Mesodermal cell (in vitro differentiated cells): Measurements from ENCODE around the gene STYXL2.

Source experiments
- H3K27ac ChIP-seq: 2 replicates; pipeline ENCODE4 v1.7.0; 2013; ENCODE audit warnings: mild to moderate bottlenecking, low read depth, low read length, moderate library complexity; ENCODE audit not compliant: severe bottlenecking
- H3K36me3 ChIP-seq: 2 replicates; pipeline ENCODE4 v1.7.1; 2013; ENCODE audit warnings: mild to moderate bottlenecking, low read length, moderate library complexity; ENCODE audit not compliant: control insufficient read depth, insufficient read depth
- H3K4me1 ChIP-seq: one replicate; pipeline ENCODE4 v1.7.1; 2013; ENCODE audit warnings: mild to moderate bottlenecking, low read length; ENCODE audit not compliant: insufficient read depth, control insufficient read depth, poor library complexity, severe bottlenecking
- H3K4me3 ChIP-seq: 2 replicates; pipeline ENCODE4 v1.7.0; 2013; ENCODE audit warnings: low read length, control low read depth, mild to moderate bottlenecking; ENCODE audit not compliant: insufficient read depth, poor library complexity, severe bottlenecking; ENCODE audit errors: extremely low read depth
- H3K9me3 ChIP-seq: 2 replicates; pipeline ENCODE4 v1.7.1; 2013; ENCODE audit warnings: mild to moderate bottlenecking, low read length, moderate library complexity; ENCODE audit not compliant: control insufficient read depth
- WGBS, 2 experiments: methylation state at CpG; one replicate each; pipeline ENCODE4 v1.1.5; 2013; ENCODE audit warnings: missing lambda C conversion rate in 2 of 2; ENCODE audit not compliant: insufficient coverage in 2 of 2; 5-methylcytosine and 5-hydroxymethylcytosine counted together

STYXL2 gene

GRCh38 chr1:167060141-167061072 lies 33.5 kb upstream of the STYXL2 start:
- no peaks in the 10 kb centered on the region for H3K9me3 ChIP-seq
- H3K36me3 ChIP-seq: no peaks in the 10 kb centered on the region
- H3K27ac ChIP-seq: no peak overlapping the region
- peaks cover 10% of the 10 kb centered on the region for H3K4me1 ChIP-seq
- 83 to 91% methylated on average over 9 to 10 of the region's 10 CpGs for WGBS, 2 experiments
- no peak overlapping the region for H3K4me3 ChIP-seq

- WGBS, 2 experiments: 98 to 100% methylated on average over 3 of the region's 3 CpGs
- Histone ChIP-seq H3K36me3 (no peaks in the 10 kb centered on the region), H3K4me3 (no peak overlapping the region), H3K9me3 (no peaks in the 10 kb centered on the region), H3K4me1 (peaks cover 10% of the 10 kb centered on the region), H3K27ac (no peak overlapping the region)
These were observed 32.8 kb upstream of the STYXL2 start for GRCh38 chr1:167061073-167061464.

- Histone ChIP-seq H3K36me3 (no peaks in the 10 kb centered on the region), H3K9me3 (no peaks in the 10 kb centered on the region), H3K4me1 (peaks cover under 1% of the 10 kb centered on the region), H3K27ac (no peak overlapping the region), H3K4me3 (no peak overlapping the region)
- WGBS, 2 experiments: 88 to 96% methylated on average over 5 to 8 of the region's 9 CpGs
These were observed 29.3 kb upstream of the STYXL2 start for GRCh38 chr1:167064621-167065020.

GRCh38 chr1:167065471-167065870 lies 28.4 kb upstream of the STYXL2 start:
- Histone ChIP-seq H3K4me3 (no peak overlapping the region), H3K4me1 (no peaks in the 10 kb centered on the region), H3K9me3 (no peaks in the 10 kb centered on the region), H3K36me3 (no peaks in the 10 kb centered on the region), H3K27ac (no peak overlapping the region)
- WGBS, 2 experiments: 87 to 90% methylated on average over 6 to 7 of the region's 8 CpGs

GRCh38 chr1:167066333-167067122 lies 27.3 kb upstream of the STYXL2 start:
- Histone ChIP-seq H3K4me1 (no peaks in the 10 kb centered on the region), H3K9me3 (no peaks in the 10 kb centered on the region), H3K27ac (no peak overlapping the region), H3K4me3 (no peak overlapping the region), H3K36me3 (no peaks in the 10 kb centered on the region)
- 1 to 9% methylated on average over 20 to 22 of the region's 31 CpGs for WGBS, 2 experiments

- Histone ChIP-seq H3K4me3 (no peak overlapping the region), H3K36me3 (no peaks in the 10 kb centered on the region), H3K27ac (no peak overlapping the region), H3K9me3 (no peaks in the 10 kb centered on the region), H3K4me1 (no peaks in the 10 kb centered on the region)
- no CpG with 5 or more reads among the region's 3 CpGs for WGBS, 2 experiments
These were observed 26.0 kb upstream of the STYXL2 start for GRCh38 chr1:167067904-167068303.

DNA sequence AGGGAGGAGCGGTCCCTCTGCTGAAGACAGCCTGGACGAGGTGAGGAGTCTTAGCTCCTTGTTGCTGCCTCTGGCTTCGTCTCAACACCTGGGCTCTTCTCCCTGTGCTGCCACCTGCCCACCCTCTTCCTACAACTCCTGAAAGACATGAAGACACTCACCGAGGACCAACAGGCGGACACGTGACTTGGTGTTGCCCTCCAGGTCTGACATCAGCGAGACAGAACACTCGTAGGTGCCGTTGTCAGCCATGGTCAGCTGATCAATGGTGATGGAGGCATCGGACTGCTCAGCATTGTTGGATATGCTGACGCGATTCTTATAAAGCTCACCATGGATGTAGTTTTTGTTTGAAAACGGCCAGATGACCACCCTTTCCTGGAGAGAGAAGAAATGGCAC lies 25.1 kb upstream of the STYXL2 start:
- WGBS, 2 experiments: 87 to 97% methylated on average over 11 to 12 of the region's 13 CpGs
- no peak overlapping the region for H3K4me3 ChIP-seq
- no peak overlapping the region for H3K27ac ChIP-seq
- no peaks in the 10 kb centered on the region for H3K36me3 ChIP-seq
- no peaks in the 10 kb centered on the region for H3K4me1 ChIP-seq
- H3K9me3 ChIP-seq: no peaks in the 10 kb centered on the region

DNA sequence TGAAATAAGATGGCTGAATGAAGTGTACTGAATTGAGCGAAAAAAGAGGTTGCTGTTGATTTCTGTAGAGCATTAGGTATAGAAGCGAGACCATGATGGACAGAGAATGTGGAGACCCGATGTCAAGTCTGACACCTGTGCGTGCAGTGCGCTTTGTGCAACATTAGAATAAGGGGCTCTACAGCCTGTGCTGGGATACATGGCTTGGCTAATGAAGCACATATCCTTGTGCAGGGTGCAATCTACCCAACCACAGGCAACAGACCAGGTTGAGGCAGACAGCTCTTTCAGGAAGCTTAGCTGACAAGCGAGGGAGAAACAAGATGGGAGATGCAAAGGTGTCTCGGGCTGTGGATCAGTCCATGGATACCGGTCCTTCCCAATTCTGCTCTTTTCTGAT lies 22.6 kb upstream of the STYXL2 start:
- Histone ChIP-seq H3K4me1 (no peaks in the 10 kb centered on the region), H3K36me3 (no peaks in the 10 kb centered on the region), H3K27ac (no peak overlapping the region), H3K9me3 (no peaks in the 10 kb centered on the region), H3K4me3 (no peak overlapping the region)
- 97 to 98% methylated on average over 8 of the region's 8 CpGs for WGBS, 2 experiments

- WGBS, 2 experiments: 75 to 83% methylated on average over 3 to 6 of the region's 8 CpGs
These were observed 17.7 kb upstream of the STYXL2 start for GRCh38 chr1:167076136-167076710.

DNA sequence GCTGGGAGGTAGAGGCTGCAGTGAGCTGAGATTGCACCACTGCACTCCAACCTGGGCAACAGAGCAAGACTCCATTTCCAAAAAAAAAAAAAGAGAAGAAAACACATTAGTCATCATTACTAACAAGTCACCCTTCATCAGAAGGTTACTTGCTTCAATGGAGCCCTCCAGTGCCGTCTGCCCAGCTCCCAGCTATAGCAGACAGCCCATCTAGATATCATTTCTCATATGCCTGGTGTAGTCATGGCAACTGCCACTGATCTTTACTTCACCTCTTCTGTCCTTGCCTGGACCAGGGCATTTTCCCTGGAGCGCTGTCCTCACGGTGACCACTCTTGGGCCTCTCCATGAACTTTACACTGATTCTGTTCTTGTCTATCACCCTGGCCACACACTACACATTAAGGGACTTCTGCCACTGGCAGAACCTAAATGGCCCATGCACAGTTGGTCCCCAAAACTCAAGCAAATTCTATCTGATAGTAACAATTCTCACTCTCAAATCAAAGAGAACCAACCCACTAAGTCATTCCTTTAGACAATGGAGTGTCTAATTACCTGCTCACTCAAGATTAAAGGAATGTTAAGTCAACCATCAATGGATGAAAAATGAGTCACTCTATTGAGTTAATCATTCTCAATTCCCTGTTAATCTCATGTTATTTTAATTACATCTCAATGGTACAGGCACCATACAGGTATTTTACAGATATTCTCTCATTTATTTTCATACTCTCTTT lies 16.6 kb upstream of the STYXL2 start:
- peaks cover under 1% of the 10 kb centered on the region for H3K4me1 ChIP-seq
- H3K27ac ChIP-seq: no peak overlapping the region
- WGBS, 2 experiments: 90 to 100% methylated on average over 2 to 3 of the region's 3 CpGs
- H3K4me3 ChIP-seq: no peak overlapping the region
- H3K36me3 ChIP-seq: no peaks in the 10 kb centered on the region
- H3K9me3 ChIP-seq: no peaks in the 10 kb centered on the region

More at GRCh38 chr1:167076136-167076710, 17.7 kb upstream of the STYXL2 start:
- Histone ChIP-seq H3K9me3 (no peaks in the 10 kb centered on the region), H3K4me3 (no peak overlapping the region), H3K4me1 (no peaks in the 10 kb centered on the region), H3K36me3 (no peaks in the 10 kb centered on the region), H3K27ac (no peak overlapping the region)
